ENCODE results near the gene FKBP15.
"Not testable (repeated sequence)": the region's sequence is repeated elsewhere in the genome, so short reads cannot be mapped to it uniquely, and the experiment has no call there.

The FKBP15 gene

GRCh38 chr9:113181165-113181564 is 39.9 kb downstream of the FKBP15 start:
- DNase-seq, result no peak

- no peak for DNase-seq
Observed at GRCh38 chr9:113179839-113180238, 41.2 kb downstream of the FKBP15 start.

DNA sequence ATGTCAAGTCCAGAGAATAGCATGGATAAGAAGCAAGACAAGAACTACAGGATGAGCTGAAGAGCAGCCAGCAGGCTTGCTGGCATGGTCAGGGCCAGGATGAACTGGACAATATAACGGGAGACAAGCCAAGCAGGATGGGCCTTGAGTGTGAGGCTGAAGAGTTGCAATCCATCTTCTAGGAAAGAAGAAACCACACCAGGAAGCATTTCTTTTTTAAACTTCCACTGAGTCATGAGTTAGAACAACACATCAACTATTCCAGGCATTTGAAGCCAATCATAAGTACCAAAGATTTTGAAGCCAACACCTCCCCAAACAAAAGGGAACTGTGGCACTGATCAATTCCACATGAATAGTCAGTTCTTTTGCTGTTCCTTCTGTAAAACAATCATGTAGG is 43.0 kb downstream of the FKBP15 start:
- no peak for DNase-seq

DNA sequence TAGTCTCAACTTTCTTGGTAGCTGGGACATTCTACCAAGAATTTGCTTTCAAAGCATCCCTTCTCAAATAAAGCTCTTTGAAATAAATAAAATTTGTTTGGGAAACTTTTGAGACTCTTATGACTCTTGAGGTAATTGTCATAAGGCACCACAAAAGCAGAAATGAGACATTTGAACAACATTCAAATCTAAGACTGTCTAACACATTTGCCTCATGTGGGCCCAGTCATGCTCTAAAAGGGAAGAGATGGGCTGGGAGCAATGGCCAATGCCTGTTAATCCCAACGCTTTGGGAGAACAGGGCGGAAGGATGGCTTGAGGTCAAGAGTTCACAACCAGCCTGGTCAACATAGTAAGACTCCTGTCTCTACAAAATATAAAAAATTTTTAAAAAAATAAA is 43.8 kb downstream of the FKBP15 start:
- DNase-seq, result no peak

GRCh38 chr9:113176803-113177202 is 44.3 kb downstream of the FKBP15 start:
- no peak for DNase-seq

- no peak for DNase-seq
Observed at GRCh38 chr9:113173341-113173740, 47.7 kb downstream of the FKBP15 start.

- DNase-seq, result no peak
Observed at GRCh38 chr9:113168809-113169208, 52.3 kb downstream of the FKBP15 start.

DNA sequence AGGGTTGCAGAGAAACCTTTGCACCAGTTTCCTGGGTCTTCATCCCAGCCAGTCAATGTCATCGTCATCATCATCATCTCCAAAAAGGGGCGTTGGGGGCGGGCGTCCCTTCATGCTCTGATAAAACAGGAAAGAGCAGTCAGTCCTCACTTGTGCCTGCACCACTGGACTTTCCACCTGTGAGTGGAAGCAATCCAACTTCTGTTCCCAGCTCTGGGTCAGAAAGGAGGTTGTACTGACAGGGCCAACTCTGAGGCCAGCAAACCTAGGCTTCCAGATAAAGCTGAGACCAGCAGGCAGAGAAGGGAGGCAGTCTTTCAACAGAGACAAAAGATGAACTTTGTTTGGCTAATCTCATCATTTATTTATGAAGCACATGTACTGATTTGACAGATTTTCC is 55.0 kb downstream of the FKBP15 start:
- no peak for DNase-seq

GRCh38 chr9:113164536-113165300 is 56.4 kb downstream of the FKBP15 start:
- no peak for DNase-seq

GRCh38 chr9:113163001-113163400 is 58.1 kb downstream of the FKBP15 start:
- DNase-seq, result no peak

DNA sequence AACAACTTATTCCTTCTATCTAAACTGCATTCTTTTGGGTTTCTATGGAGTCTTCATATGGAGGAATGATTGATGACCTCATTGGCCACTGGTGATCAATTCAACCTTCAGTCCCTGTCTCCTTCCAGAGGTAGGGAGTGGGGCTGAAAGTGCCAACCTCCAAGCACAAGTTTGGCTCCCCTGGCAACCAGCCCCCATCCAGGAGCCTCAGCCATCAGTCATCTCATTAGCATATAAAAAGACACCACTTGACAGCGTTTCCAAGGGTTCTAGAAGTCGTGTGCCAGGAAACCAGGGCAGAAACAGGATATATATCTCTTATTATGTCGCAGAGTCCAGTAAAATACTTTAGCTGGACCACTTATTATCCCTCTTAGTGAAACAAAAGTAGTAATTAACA is 60.5 kb downstream of the FKBP15 start:
- no peak for DNase-seq

- no peak for DNase-seq
Observed at GRCh38 chr9:113158446-113158845, 62.6 kb downstream of the FKBP15 start.

DNA sequence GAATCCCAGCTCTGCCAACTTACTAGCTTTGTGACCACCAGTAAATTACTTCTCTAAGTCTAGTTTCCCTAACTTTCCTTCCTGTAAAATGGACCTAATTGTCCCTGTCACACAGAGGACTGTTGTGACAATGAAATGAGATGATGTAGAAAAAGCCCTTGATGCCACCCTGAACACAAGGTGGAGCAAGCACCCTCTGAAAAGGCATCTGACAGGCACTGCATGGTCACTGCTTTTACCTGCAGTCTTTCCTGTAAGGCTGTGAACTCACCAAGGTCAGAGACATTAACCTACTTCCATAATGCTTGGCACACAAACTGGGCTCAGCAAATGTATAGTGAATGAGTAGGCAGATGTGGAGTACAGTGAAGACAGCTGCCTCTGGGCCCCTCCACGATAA is 64.2 kb downstream of the FKBP15 start:
- DNase-seq, result no peak

DNA sequence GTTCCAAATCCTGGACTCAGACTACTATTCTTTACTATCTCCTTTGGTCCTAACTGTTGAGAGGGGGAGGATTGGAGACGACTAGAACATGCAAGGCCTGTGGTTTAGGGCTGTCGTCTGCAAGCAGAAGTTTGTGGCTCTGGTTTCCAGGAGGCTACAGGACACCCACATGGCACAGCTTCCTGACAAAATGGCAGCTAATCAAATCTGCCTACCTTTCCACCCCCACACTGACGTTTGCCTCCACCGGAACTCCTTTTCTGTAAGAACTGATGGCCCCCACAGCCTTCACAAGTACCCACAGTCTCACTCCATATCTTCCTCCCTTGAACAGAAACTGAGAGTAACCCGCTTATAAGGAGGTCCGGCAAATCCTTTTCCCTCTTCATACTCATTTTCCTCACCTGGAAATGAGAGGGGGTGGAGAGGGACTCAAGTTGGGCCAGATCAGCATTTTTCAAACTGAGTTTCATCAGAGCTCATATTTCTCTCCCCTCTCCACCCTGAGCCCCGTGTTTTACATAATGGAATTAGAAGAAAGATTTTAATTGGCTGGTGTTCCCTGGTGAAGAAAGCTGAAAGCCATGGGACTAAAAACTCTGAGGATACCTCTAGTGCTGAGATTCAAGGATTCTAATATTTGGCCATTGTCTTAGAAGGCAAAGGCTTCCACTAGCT is 65.0 kb downstream of the FKBP15 start:
- DNase-seq, result no peak

DNA sequence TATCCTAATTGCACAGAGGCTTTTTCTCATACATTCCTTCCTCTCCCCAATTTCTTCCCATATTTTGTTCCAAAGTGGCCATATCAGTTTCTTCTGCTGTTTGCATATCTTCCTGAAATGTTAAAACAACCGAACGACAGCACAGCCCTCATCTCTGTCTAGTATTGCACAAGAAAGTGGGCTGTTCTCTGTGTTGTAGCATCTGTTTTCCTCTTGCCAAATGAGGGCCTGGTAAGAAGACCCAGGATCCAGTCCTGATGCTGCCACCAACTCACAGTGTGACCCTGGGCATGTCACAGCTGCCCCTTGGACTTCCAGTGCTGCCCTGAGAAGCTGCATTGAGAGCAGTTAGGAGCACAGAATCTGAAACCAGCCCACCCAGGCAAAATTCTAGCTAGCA is 66.1 kb downstream of the FKBP15 start:
- no peak for DNase-seq

GRCh38 chr9:113154471-113154870 is 66.6 kb downstream of the FKBP15 start:
- DNase-seq, result no peak

GRCh38 chr9:113153599-113153998 is 67.5 kb downstream of the FKBP15 start:
- DNase-seq, result peak; percentile 55

DNA sequence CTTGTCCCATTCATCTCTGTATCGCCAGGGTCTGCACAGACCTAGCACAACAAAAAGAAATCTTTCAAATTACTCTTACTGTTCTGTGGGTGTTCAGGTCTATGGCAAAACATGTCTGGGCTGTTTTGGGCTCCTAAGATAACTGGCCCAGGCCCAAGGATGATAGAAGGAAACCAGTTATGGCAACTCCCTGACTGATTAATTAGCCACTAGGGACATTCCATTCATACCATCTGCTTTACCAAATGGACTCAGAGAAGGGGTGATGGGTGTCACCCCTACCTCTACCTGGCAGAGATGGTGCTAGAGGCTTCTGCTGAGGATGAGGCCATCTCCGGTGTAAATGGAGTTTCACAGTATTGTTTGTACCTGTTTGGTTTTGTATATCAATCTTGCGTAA is 68.4 kb downstream of the FKBP15 start:
- DNase-seq, result no peak

DNA sequence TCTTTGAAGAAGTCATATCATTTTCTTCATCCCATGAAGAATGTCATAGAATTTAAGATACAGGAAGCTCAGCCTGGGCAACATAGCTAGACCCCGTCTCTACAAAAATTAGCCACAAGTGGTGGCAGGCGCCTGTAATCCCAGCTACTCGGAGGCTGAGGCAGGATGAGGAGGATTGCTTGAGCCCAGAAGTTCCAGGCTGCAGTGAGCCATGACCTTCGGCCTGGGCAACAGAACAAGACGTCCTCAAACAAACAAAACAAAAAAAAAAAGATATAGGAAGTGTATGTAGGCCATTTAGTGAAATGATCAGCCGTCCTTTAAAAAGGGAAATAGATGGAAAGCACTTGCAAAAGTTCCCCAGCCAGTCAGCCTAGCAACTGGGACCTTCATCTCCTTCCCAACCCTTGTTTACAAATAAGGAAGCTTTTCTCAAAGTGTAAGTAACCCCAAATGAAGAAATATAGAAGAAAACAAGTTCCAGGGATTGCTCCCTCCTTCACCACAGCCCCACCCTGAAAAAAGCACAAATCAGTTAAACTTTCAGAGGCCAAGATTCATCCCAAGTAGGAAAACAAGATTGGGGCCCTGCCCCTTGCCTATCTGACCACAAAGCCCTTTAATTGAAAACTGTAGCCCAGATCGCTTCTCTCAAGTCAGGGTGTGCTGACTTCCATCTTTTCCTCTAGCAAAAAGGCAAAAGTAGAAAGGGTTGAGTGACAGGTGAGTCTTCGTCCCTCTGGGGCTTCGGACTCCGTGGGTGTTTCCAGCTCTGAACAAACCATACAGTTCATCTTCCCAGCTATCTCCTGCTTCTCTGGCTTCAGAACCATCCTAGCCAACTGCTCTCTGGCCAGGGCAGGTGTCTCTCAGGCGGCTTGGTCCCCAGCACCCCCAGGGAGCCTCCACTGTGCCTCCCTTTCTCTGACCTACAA is 69.1 kb downstream of the FKBP15 start:
- DNase-seq, result no peak

GRCh38 chr9:113150670-113151611 is 70.1 kb downstream of the FKBP15 start, which contains the start of gene SLC31A2:
TSS of gene SLC31A2 (plus strand) at chr9:113151007. CDS start at chr9:113151075, 68 bp downstream.
- peak; percentile 65 for DNase-seq

DNA sequence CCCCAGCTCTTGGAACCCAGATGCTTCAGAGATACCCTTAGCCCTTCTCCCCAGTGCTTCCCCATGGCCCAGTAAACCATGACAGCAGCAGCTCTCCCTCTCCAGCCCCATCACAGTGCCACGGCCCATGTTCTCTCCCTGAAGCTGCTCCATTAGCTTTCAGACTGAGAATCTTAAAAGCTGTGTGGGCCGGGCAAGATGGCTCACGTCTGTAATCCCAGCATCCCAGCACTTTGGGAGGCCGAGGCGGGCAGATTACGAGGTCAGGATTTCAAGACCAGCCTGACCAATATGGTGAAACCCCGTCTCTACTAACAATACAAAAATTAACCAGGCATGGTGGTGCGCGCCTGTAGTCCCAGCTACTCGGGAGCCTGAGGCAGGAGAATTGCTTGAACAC is 71.5 kb downstream of the FKBP15 start:
- not testable (repeated sequence) for DNase-seq

All from NCI-H1417 treated with DMSO at 0.1 percent for 48 hours (cell line).